Activated naive CD8-positive, alpha-beta T cell (primary cell): ENCODE results near the gene CHRDL2.
"Not testable (repeated sequence)": the region's sequence is repeated elsewhere in the genome, so short reads cannot be mapped to it uniquely, and the experiment has no call there.

Experiments used
- H3K27ac Mint-ChIP-seq: one replicate; pipeline ENCODE4 v1.8.0; 2021; ENCODE audit warnings: mixed read lengths
- H3K27me3 Mint-ChIP-seq: one replicate; pipeline ENCODE4 v1.8.0; 2021; ENCODE audit warnings: mixed read lengths
- H3K36me3 Mint-ChIP-seq: one replicate; pipeline ENCODE4 v1.8.0; 2021; ENCODE audit warnings: mixed read lengths
- H3K4me1 Mint-ChIP-seq: one replicate; pipeline ENCODE4 v1.8.0; 2021; ENCODE audit warnings: low read depth, mixed read lengths
- H3K4me3 Mint-ChIP-seq: one replicate; pipeline ENCODE4 v1.8.0; 2021; ENCODE audit warnings: mild to moderate bottlenecking, mixed read lengths
- H3K9me3 Mint-ChIP-seq: one replicate; pipeline ENCODE4 v1.8.0; 2021; ENCODE audit warnings: low read depth, mixed read lengths

Gene CHRDL2

GRCh38 chr11:74659124-74659523 lies 72.1 kb downstream of the CHRDL2 start:
- H3K27me3 Mint-ChIP-seq, H3K4me1 Mint-ChIP-seq, H3K27ac Mint-ChIP-seq, H3K4me3 Mint-ChIP-seq: not testable (repeated sequence)
- Mint-ChIP-seq H3K36me3 (peaks cover 36% of the 10 kb centered on the region), H3K9me3 (peaks cover 16% of the 10 kb centered on the region)

GRCh38 chr11:74654976-74655375 lies 76.2 kb downstream of the CHRDL2 start:
- Mint-ChIP-seq H3K27me3 (no peaks in the 10 kb centered on the region), H3K27ac (no peak overlapping the region), H3K4me3 (no peak overlapping the region), H3K4me1 (no peaks in the 10 kb centered on the region), H3K9me3 (peaks cover 6% of the 10 kb centered on the region), H3K36me3 (peaks cover 54% of the 10 kb centered on the region)

DNA sequence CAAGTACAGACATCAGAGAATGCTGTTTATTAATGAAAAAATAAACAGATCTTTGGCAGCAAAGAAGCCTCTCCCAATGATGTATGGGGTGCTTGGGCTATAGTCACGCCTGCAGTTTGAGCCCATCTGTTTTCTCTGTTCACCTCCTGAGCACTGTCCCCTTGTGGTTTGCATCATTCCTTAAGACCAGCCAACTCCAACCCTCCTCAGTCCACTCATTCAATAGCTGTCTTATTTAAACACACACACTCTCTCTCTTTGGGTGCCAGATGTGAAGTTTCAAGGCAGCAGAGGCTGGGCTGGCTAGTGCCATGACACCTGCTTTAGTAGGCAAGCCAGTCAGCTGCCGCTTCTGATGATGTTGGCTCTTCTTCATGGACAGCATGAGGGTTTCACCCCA lies 80.7 kb downstream of the CHRDL2 start:
- Mint-ChIP-seq H3K9me3 (no peaks in the 10 kb centered on the region), H3K27ac (no peak overlapping the region)

DNA sequence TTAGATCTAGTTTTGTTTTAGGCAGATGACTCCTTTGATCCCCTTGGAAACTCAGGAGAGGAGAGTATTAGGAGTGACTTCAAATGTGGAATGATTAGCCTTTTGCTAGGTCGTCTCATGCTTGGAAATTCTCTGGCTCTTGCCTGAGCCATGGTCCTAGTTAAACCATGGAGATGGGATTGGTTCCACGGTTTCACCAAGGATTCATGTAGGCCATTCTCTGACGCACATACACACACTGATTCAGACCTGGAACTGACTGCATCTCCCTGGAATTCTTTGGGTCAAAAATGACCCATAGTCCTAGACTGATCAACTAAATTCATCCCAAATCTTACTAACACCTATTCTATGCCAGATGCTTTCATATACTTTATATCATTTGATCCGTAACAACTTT lies 82.3 kb downstream of the CHRDL2 start:
- Mint-ChIP-seq H3K27ac (no peak overlapping the region), H3K36me3 (peaks cover 43% of the 10 kb centered on the region), H3K27me3 (no peaks in the 10 kb centered on the region), H3K4me1 (no peaks in the 10 kb centered on the region), H3K4me3 (no peak overlapping the region), H3K9me3 (no peaks in the 10 kb centered on the region)

More for the DNA sequence above, 80.7 kb downstream of the CHRDL2 start:
- peaks cover 44% of the 10 kb centered on the region for H3K36me3 Mint-ChIP-seq
- H3K4me3 Mint-ChIP-seq, result no peak overlapping the region
- no peaks in the 10 kb centered on the region for H3K4me1 Mint-ChIP-seq
- H3K27me3 Mint-ChIP-seq, result no peaks in the 10 kb centered on the region

- Mint-ChIP-seq H3K4me3 (no peak overlapping the region), H3K4me1 (no peaks in the 10 kb centered on the region), H3K27me3 (no peaks in the 10 kb centered on the region), H3K27ac (no peak overlapping the region), H3K9me3 (no peaks in the 10 kb centered on the region), H3K36me3 (peaks cover 38% of the 10 kb centered on the region)
These were observed 83.4 kb downstream of the CHRDL2 start for GRCh38 chr11:74647831-74648230.

DNA sequence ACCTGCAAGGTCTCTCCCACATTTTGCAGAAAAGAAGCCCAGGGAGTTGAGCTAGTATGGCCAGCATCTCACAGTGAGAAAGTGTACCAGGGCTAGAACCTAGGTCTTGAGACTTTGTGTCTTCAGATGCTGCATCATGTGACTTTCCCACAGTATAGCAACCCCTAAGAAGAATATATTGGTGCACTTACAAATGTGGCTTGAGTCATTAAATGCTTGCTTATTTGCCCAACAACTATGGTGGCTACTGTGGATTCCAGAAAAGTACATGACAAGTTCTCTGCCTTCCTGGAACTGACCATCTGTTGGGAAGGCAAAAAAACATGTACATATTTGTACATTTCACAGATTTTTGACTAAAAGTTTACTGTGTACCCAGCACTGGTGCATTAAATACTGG lies 83.8 kb downstream of the CHRDL2 start:
- H3K36me3 Mint-ChIP-seq, result peaks cover 37% of the 10 kb centered on the region
- no peak overlapping the region for H3K4me3 Mint-ChIP-seq
- H3K9me3 Mint-ChIP-seq, result no peaks in the 10 kb centered on the region
- no peaks in the 10 kb centered on the region for H3K27me3 Mint-ChIP-seq
- no peaks in the 10 kb centered on the region for H3K4me1 Mint-ChIP-seq
- no peak overlapping the region for H3K27ac Mint-ChIP-seq

DNA sequence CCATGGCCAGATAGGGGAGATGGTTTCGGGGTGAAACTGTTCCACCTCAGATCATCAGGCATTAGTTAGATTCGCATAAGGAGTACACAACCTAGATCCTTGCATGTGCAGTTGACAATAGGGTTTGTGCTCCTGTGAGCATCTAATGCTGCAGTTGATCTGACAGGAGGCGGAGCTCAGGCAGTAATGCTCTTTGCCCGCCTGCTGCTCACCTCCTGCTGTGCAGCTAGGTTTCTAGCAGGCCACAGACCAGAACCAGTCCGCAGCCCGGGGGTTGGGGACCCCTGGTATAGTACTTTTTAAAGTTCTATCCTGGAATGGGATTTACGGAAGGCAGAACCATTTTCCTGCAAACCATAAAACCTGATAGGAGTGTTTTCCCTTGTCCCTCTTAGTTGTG lies 84.3 kb downstream of the CHRDL2 start:
- H3K27ac Mint-ChIP-seq, result no peak overlapping the region
- no peaks in the 10 kb centered on the region for H3K27me3 Mint-ChIP-seq
- H3K4me3 Mint-ChIP-seq, result no peak overlapping the region
- H3K9me3 Mint-ChIP-seq, result no peaks in the 10 kb centered on the region
- no peaks in the 10 kb centered on the region for H3K4me1 Mint-ChIP-seq
- peaks cover 35% of the 10 kb centered on the region for H3K36me3 Mint-ChIP-seq
